HAP-1 (cell line): ENCODE data around the gene SLC31A2.
"Not testable (repeated sequence)": the region's sequence is repeated elsewhere in the genome, so short reads cannot be mapped to it uniquely, and the experiment has no call there.

Source experiments
- DNase-seq, 2 experiments: peaks; one replicate each; pipeline ENCODE4 v3.0.0-alpha.2; 2016 to 2020; ENCODE audit warnings: low spot score in 2 of 2
- H3K27me3 ChIP-seq: fragments of 250-450 bp; sonication (Bioruptor Pico); 2 replicates; pipeline ENCODE4 v1.5.1; 2020; ENCODE audit warnings: low read depth, mild to moderate bottlenecking, moderate library complexity
- H3K36me3 ChIP-seq: fragments of 250-450 bp; sonication (Bioruptor Pico); replicated peaks from 2 replicates; pipeline ENCODE4 v1.5.1; 2020; ENCODE audit warnings: mild to moderate bottlenecking
- H3K4me1 ChIP-seq: fragments of 250-450 bp; sonication (Bioruptor Pico); 2 replicates; pipeline ENCODE4 v1.5.1; 2020; ENCODE audit warnings: mild to moderate bottlenecking
- H3K4me3 ChIP-seq: fragments of 250-450 bp; sonication (Bioruptor Pico); 2 replicates; pipeline ENCODE4 v1.5.1; 2020; ENCODE audit warnings: mild to moderate bottlenecking, moderate library complexity
- H3K9me3 ChIP-seq: fragments of 250-450 bp; sonication (Bioruptor Pico); 2 replicates; pipeline ENCODE4 v1.5.1; 2020; ENCODE audit warnings: mild to moderate bottlenecking, moderate library complexity
- in situ Hi-C: fragments of 300-500 bp; cut with MboI; formaldehyde crosslinking; loops from 3 replicates; pipeline ENCODE4 v1.14.3; 2020; ENCODE audit warnings: low sequenced_read_pairs, inconsistent platforms, mixed read lengths

The SLC31A2 gene

GRCh38 chr9:113139225-113139829, 11.5 kb upstream of the SLC31A2 start:
- Histone ChIP-seq H3K4me1 (no peaks in the 10 kb centered on the region), H3K36me3 (no peaks in the 10 kb centered on the region), H3K9me3 (no peaks in the 10 kb centered on the region), H3K27me3 (no peaks in the 10 kb centered on the region), H3K4me3 (no peak overlapping the region)
- DNase-seq: no peak
- in situ Hi-C loops: no loop called here

DNA sequence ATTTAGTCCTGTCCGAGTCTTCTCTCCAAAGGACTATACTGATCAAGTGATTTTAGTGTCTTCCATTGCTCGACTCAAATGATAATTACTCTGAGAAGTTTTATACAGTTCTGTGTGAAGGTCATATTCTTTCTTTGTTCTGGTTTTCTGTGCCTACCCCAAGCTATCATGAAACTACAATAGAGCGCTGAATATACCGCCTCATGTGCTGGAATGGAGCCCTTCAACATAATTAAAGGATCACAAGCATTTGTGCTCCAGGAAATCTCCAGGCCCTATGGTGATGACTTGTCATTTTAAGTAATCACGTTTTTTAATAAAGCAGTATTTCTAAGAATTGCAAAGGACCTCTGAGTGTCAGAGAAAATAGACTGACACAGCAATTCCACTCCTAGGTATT, 10.9 kb upstream of the SLC31A2 start:
- DNase-seq: no peak
- in situ Hi-C loops: no loop called here

DNA sequence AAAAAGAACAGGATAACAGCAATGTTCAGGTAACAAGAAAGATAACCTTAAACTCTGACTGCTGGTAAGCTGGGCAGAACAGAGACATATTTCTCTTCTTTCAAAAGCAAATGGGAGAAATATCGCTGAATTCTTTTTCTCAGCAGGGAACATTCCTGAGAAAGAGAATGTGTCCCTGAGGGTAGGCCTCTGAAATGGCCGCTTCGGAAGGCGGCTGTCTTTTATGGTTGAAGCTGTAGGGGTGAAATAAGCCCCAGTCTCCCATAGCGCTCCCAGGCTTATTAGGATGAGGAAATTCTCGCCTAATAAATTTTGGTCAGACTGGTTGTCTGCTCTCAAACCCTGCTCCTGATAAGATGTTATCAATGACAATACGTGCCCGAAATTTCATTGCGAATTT, 9.9 kb upstream of the SLC31A2 start:
- in situ Hi-C loops, H3K4me3 ChIP-seq, H3K4me1 ChIP-seq, DNase-seq, H3K9me3 ChIP-seq, H3K27me3 ChIP-seq, H3K36me3 ChIP-seq: not testable (repeated sequence)

More for the DNA sequence above, 10.9 kb upstream of the SLC31A2 start:
- Histone ChIP-seq H3K4me1 (no peaks in the 10 kb centered on the region), H3K36me3 (no peaks in the 10 kb centered on the region), H3K4me3 (no peak overlapping the region), H3K9me3 (no peaks in the 10 kb centered on the region), H3K27me3 (peaks cover 2% of the 10 kb centered on the region; the same call in 1 of the 2 replicates)

DNA sequence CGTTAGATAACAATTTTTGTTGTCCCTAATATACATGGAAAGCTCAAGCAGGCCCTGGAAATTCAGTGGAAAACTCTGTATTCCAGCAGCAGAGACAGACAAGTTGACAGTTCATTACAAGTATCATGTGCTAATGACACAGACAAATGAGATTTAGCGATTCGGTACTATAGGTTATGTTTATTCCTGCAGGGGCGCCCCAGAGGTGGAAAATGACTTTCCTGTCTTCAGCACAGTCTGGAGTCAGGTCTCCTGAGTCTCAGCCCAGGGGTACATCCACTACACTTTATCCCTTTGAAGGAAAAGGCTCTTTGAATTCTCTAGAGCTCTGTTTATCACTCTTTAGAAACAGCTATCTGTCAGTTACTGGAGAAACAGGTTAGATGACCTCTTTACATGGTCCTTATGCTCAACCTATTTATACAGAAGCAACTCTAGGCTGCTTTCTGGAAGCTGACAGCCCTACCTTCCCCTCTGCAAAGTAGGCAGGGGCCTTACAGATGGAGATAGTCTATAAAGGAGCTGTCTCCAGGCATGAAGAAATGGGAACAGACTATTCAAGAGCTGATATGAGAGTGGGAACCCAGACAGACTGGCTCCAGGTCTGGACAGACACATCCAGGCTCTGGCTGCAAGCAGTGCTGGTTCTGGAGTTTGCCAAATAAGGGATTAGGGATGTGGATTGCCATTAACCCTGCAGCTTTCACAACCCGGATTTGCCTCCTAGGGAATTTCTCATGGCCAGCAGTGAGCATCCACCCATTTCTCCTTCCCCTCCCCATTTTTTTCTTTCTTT, 7.2 kb upstream of the SLC31A2 start:
- in situ Hi-C loops: no loop called here
- Histone ChIP-seq H3K4me1 (no peaks in the 10 kb centered on the region), H3K9me3 (no peaks in the 10 kb centered on the region), H3K27me3 (peaks cover 7% of the 10 kb centered on the region), H3K4me3 (no peak overlapping the region), H3K36me3 (no peaks in the 10 kb centered on the region)
- no peak for DNase-seq

- H3K9me3 ChIP-seq: no peaks in the 10 kb centered on the region
- H3K4me1 ChIP-seq: no peaks in the 10 kb centered on the region
- DNase-seq: no peak
- in situ Hi-C loops: no loop called here
- no peaks in the 10 kb centered on the region for H3K36me3 ChIP-seq
- peaks cover 7% of the 10 kb centered on the region for H3K27me3 ChIP-seq
- H3K4me3 ChIP-seq: no peak overlapping the region
Measured at GRCh38 chr9:113148372-113148705, 2.5 kb upstream of the SLC31A2 start.

- no peaks in the 10 kb centered on the region for H3K4me1 ChIP-seq
- no peaks in the 10 kb centered on the region for H3K9me3 ChIP-seq
- in situ Hi-C loops: no loop called here
- DNase-seq: no peak
- peaks cover 7% of the 10 kb centered on the region for H3K27me3 ChIP-seq
- no peak overlapping the region for H3K4me3 ChIP-seq
- H3K36me3 ChIP-seq: no peaks in the 10 kb centered on the region
Measured at GRCh38 chr9:113148781-113149510, 1.9 kb upstream of the SLC31A2 start.

DNA sequence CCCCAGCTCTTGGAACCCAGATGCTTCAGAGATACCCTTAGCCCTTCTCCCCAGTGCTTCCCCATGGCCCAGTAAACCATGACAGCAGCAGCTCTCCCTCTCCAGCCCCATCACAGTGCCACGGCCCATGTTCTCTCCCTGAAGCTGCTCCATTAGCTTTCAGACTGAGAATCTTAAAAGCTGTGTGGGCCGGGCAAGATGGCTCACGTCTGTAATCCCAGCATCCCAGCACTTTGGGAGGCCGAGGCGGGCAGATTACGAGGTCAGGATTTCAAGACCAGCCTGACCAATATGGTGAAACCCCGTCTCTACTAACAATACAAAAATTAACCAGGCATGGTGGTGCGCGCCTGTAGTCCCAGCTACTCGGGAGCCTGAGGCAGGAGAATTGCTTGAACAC, 1.2 kb upstream of the SLC31A2 start:
- in situ Hi-C loops, H3K27me3 ChIP-seq, DNase-seq, H3K4me1 ChIP-seq, H3K4me3 ChIP-seq, H3K36me3 ChIP-seq, H3K9me3 ChIP-seq: not testable (repeated sequence)

DNA sequence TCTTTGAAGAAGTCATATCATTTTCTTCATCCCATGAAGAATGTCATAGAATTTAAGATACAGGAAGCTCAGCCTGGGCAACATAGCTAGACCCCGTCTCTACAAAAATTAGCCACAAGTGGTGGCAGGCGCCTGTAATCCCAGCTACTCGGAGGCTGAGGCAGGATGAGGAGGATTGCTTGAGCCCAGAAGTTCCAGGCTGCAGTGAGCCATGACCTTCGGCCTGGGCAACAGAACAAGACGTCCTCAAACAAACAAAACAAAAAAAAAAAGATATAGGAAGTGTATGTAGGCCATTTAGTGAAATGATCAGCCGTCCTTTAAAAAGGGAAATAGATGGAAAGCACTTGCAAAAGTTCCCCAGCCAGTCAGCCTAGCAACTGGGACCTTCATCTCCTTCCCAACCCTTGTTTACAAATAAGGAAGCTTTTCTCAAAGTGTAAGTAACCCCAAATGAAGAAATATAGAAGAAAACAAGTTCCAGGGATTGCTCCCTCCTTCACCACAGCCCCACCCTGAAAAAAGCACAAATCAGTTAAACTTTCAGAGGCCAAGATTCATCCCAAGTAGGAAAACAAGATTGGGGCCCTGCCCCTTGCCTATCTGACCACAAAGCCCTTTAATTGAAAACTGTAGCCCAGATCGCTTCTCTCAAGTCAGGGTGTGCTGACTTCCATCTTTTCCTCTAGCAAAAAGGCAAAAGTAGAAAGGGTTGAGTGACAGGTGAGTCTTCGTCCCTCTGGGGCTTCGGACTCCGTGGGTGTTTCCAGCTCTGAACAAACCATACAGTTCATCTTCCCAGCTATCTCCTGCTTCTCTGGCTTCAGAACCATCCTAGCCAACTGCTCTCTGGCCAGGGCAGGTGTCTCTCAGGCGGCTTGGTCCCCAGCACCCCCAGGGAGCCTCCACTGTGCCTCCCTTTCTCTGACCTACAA, 1.2 kb downstream of the SLC31A2 start:
- Histone ChIP-seq H3K9me3 (no peaks in the 10 kb centered on the region), H3K4me3 (peak overlapping the region; percentile 79), H3K27me3 (no peaks in the 10 kb centered on the region), H3K4me1 (no peaks in the 10 kb centered on the region), H3K36me3 (no peaks in the 10 kb centered on the region)
- DNase-seq: no peak
- in situ Hi-C loops: no loop called here

GRCh38 chr9:113152699-113153098, 1.9 kb downstream of the SLC31A2 start:
- H3K4me3 ChIP-seq: no peak overlapping the region
- H3K27me3 ChIP-seq: no peaks in the 10 kb centered on the region
- in situ Hi-C loops: no loop called here
- H3K4me1 ChIP-seq: no peaks in the 10 kb centered on the region
- no peak for DNase-seq
- no peaks in the 10 kb centered on the region for H3K9me3 ChIP-seq
- H3K36me3 ChIP-seq: no peaks in the 10 kb centered on the region

GRCh38 chr9:113153599-113153998, 2.8 kb downstream of the SLC31A2 start:
- Histone ChIP-seq H3K27me3 (no peaks in the 10 kb centered on the region), H3K9me3 (no peaks in the 10 kb centered on the region), H3K36me3 (no peaks in the 10 kb centered on the region), H3K4me1 (no peaks in the 10 kb centered on the region), H3K4me3 (no peak overlapping the region)
- in situ Hi-C loops: no loop called here
- no peak for DNase-seq

DNA sequence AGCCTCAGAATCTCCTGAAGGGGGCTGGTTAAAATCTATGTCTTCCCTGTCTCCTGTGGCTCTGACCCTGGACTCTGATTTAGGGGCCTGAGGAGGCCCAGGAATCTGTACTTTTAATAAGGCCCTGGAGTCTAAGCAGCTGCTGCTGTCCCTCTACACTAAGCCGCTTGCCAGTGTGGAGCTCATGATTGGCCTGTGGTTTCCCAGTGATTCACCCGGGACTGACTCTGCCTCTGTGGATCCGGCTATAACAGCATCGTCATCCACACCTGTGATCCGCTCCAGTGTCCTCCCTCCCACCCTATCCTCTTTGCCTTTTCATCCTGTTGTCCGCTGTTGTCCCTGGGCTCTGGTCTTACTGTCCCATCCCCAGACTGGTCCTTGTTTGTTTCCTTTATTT, 3.7 kb downstream of the SLC31A2 start:
- no peaks in the 10 kb centered on the region for H3K9me3 ChIP-seq
- H3K4me1 ChIP-seq: no peaks in the 10 kb centered on the region
- no peaks in the 10 kb centered on the region; the same call in 1 of the 2 replicates for H3K36me3 ChIP-seq
- no peak for DNase-seq
- no peaks in the 10 kb centered on the region for H3K27me3 ChIP-seq
- in situ Hi-C loops: no loop called here
- H3K4me3 ChIP-seq: no peak overlapping the region

GRCh38 chr9:113154946-113155345, 4.1 kb downstream of the SLC31A2 start:
- no peaks in the 10 kb centered on the region for H3K4me1 ChIP-seq
- no peak overlapping the region for H3K4me3 ChIP-seq
- H3K36me3 ChIP-seq: no peaks in the 10 kb centered on the region; the same call in 1 of the 2 replicates
- no peak for DNase-seq
- in situ Hi-C loops: no loop called here
- no peaks in the 10 kb centered on the region for H3K9me3 ChIP-seq
- no peaks in the 10 kb centered on the region for H3K27me3 ChIP-seq

GRCh38 chr9:113155911-113156588, 5.2 kb downstream of the SLC31A2 start:
- no peak overlapping the region for H3K4me3 ChIP-seq
- DNase-seq: no peak
- H3K27me3 ChIP-seq: no peaks in the 10 kb centered on the region
- peaks cover 8% of the 10 kb centered on the region for H3K4me1 ChIP-seq
- in situ Hi-C loops: no loop called here
- no peaks in the 10 kb centered on the region; the same call in 1 of the 2 replicates for H3K36me3 ChIP-seq
- no peaks in the 10 kb centered on the region for H3K9me3 ChIP-seq
